Measurements from ENCODE around the gene MYZAP.

DNA sequence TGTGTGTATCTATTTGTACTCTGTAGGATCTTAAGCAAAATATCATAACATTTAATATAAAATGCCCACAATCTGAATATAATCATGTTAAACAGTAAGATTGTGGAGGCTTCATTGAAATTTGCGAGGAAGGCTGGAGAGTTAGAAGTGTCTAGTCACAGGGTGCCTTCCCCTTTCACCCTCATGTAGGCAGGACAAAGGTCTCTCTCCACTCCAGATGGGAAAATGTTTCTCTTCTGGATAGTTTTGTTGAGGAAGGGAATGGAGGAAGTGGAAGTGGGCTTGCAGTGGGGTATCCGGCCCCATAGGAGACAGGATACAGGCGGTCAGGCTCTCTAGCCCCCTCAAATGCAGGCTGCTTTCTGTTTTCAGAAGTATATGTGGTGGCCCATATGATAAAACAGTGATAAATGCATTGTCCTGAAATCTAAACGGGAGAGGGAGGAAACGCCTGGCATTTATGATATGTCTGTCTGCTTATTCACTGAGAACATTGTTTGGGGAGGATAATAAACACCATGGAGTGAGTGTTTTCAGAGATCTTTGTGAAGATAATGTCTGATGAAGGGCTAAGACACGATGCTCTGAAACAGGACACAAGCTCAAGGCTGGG lies 13.3 kb upstream of the MYZAP start:
- TF ChIP-seq, protein P1, sequence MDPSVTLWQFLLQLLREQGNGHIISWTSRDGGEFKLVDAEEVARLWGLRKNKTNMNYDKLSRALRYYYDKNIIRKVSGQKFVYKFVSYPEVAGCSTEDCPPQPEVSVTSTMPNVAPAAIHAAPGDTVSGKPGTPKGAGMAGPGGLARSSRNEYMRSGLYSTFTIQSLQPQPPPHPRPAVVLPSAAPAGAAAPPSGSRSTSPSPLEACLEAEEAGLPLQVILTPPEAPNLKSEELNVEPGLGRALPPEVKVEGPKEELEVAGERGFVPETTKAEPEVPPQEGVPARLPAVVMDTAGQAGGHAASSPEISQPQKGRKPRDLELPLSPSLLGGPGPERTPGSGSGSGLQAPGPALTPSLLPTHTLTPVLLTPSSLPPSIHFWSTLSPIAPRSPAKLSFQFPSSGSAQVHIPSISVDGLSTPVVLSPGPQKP (IDR thresholded peaks at IDR 0.05; ENCODE audit: borderline replicate concordance, low read depth, low read length): no peak
- TF ChIP-seq RCOR1 (IDR thresholded peaks at IDR 0.05; ENCODE audit: insufficient replicate concordance, low read length) (no peak), POLR2A (IDR thresholded peaks at IDR 0.05; ENCODE audit: low read depth, low read length) (no peak), CTCF (conservative IDR thresholded peaks at IDR 0.05; ENCODE audit: low read depth, low read length) (no peak)
